ENCODE measurements around the gene DNAH14.

DNA sequence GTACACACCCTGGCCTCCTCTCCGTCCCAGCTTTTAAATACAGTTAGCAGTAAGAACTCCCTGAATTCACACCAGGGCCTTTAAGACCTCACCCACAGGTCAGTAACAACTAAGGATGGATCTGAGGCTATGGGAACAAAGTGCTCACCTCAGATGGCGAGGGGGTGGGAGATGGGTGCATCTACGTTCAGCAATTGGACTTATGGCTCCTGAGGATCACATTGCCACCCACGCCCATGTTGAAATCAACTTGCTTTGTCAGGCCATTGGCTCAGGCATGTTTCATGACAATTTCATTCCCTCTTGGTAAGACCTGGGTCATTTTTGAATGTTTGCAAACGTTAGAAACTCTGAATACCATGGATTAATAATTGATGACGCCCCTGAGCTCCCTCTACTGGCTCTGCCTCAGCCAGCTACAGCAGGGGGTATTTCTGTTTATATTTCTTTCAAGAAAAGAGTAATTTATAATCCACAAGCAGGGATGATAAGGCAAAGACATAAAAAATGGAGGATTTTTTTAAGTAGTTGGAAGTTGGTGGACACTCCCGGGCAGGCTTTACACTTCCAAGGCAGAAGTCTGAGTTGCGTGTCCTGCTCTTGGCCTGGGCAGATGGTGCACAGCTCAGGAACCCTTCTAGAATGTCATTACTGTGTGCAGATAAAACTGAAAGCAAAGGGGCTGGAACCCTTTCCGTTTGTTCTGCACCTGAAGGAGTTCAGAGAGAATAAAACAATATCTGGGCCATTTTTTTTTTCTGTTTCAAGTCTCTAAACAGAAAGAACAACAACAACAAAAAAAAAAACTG is 512.0 kb downstream of the DNAH14 start:
- TF ChIP-seq, protein P1, sequence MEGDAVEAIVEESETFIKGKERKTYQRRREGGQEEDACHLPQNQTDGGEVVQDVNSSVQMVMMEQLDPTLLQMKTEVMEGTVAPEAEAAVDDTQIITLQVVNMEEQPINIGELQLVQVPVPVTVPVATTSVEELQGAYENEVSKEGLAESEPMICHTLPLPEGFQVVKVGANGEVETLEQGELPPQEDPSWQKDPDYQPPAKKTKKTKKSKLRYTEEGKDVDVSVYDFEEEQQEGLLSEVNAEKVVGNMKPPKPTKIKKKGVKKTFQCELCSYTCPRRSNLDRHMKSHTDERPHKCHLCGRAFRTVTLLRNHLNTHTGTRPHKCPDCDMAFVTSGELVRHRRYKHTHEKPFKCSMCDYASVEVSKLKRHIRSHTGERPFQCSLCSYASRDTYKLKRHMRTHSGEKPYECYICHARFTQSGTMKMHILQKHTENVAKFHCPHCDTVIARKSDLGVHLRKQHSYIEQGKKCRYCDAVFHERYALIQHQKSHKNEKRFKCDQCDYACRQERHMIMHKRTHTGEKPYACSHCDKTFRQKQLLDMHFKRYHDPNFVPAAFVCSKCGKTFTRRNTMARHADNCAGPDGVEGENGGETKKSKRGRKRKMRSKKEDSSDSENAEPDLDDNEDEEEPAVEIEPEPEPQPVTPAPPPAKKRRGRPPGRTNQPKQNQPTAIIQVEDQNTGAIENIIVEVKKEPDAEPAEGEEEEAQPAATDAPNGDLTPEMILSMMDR (IDR thresholded peaks at IDR 0.05; ENCODE audit: poor library complexity, severe bottlenecking) = no peak
- no peak for TF ChIP-seq EZH2 (IDR thresholded peaks at IDR 0.05; ENCODE audit: borderline replicate concordance, insufficient read depth, low read length, poor library complexity, severe bottlenecking)
